Fibroblast of skin of right quadriceps (primary cell): ENCODE data around the gene PASD1.
"Not testable (repeated sequence)": the region's sequence is repeated elsewhere in the genome, so short reads cannot be mapped to it uniquely, and the experiment has no call there.

ENCODE experiments used
- DNase-seq: peaks from one replicate; pipeline ENCODE4 v3.0.0-alpha.2; 2013

Gene PASD1, protein sequence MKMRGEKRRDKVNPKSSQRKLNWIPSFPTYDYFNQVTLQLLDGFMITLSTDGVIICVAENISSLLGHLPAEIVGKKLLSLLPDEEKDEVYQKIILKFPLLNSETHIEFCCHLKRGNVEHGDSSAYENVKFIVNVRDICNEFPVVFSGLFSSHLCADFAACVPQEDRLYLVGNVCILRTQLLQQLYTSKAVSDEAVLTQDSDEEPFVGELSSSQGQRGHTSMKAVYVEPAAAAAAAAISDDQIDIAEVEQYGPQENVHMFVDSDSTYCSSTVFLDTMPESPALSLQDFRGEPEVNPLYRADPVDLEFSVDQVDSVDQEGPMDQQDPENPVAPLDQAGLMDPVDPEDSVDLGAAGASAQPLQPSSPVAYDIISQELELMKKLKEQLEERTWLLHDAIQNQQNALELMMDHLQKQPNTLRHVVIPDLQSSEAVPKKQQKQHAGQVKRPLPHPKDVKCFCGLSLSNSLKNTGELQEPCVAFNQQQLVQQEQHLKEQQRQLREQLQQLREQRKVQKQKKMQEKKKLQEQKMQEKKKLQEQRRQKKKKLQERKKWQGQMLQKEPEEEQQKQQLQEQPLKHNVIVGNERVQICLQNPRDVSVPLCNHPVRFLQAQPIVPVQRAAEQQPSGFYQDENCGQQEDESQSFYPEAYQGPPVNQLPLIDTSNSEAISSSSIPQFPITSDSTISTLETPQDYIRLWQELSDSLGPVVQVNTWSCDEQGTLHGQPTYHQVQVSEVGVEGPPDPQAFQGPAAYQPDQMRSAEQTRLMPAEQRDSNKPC

GRCh38 chrX:151563449-151563848, at the start of gene PASD1:
TSS of gene PASD1 (plus strand) at chrX:151563675. CDS start at chrX:151601554, 37,879 bp downstream.
- DNase-seq: no peak

GRCh38 chrX:151515237-151515636, 48.2 kb upstream of the PASD1 start:
- DNase-seq: no peak

DNA sequence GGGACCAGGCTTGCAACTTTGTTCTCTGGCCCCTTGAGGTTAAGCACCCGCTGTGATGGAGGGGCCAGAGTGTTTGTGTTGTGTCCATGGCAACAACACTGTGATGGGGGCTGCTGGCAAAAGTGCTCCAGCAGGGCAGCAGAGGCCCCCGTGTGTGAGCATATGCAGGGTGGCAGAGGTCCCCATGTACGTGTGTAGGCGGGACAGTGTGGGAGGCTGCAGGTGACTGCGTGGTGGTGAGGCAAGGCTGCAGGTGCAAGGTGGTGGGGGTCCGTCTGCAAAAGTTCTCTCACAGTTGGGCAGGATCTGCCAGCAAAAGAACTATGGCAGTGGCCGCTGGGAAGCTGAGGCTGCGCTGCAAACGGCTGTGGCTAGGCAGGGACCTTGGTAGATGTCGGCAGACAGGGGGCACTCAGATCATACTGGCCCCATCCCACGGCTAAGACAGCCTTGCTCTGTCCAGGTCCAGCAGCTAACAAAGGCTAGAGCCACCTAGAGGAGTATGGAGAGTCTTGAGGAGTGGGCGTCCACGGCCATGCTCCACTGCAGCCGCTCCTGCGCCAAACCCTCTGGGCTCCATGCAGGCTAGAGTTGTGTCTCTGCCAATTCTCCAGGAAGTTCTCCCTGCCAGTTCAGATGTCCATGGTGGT, 46.8 kb upstream of the PASD1 start:
- DNase-seq: no peak

GRCh38 chrX:151517421-151517820, 46.1 kb upstream of the PASD1 start:
- DNase-seq: no peak

GRCh38 chrX:151523351-151523750, 40.1 kb upstream of the PASD1 start:
- no peak for DNase-seq

DNA sequence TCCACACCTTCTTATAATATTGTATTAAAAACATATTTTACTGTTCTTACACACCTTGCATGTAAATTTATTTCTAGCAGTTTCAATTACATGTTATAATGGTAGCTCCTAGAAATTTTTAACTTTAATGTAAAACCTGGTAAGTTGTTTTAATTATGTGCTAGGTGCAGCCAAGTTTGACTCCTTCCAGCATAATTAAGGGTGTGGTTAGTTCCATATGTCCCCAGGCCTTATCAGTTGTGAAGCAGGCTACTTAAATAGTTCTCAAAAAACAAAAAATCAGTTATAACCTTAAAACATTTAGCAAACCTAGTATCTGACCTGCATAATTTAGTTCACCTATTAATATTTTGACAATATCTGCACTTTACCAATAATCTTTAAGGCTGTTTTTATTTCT, 26.9 kb upstream of the PASD1 start:
- DNase-seq: no peak

DNA sequence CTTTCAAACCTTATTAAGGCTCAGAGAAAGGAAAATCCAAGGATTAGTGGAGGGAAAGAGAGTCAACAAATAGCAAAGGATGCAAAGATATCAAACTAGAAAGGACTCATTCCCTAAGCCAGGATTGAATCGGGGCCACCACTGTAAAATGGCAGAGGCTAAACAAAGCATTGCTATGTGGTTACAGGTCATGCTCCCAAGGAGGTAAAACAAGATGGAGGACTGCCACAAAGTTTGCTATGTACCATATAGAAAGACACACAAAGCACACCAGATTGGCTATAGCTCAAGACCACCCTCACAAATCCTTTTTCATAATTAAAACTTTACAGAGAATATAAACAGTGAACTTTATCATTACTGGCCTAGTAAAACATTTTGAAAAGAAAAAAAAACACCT, 25.9 kb upstream of the PASD1 start:
- DNase-seq: no peak

GRCh38 chrX:151538190-151539122, 25.0 kb upstream of the PASD1 start:
- no peak for DNase-seq

- no peak for DNase-seq
Measured at GRCh38 chrX:151543706-151544105, 19.8 kb upstream of the PASD1 start.

- DNase-seq: not testable (repeated sequence)
Measured at GRCh38 chrX:151546226-151546625, 17.2 kb upstream of the PASD1 start.

- not testable (repeated sequence) for DNase-seq
Measured at GRCh38 chrX:151551176-151551575, 12.3 kb upstream of the PASD1 start.

- DNase-seq: no peak
Measured at GRCh38 chrX:151552743-151553142, 10.7 kb upstream of the PASD1 start.

GRCh38 chrX:151555301-151555700, 8.2 kb upstream of the PASD1 start:
- DNase-seq: not testable (repeated sequence)

- not testable (repeated sequence) for DNase-seq
Measured at GRCh38 chrX:151562485-151562884, 990 bp upstream of the PASD1 start.

DNA sequence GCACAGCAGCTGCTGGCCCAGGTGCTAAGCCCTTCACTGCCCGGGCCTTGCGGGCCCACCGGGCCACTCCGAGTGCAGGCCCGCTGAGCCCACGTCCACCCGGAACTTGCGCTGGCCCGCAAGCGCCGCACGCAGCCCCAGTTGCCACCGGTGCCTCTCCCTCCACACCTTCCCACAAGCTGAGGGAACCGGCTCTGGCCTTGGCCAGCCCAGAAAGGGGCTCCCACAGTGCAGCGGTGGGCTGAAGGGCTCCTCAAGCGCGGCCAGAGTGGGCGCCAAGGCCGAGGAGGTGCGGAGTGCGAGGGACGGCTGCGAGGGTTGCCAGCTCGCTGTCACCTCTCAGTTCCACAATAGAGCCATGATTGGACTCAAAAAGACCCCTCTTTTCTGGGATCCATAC, 472 bp upstream of the PASD1 start:
- DNase-seq: not testable (repeated sequence)

DNA sequence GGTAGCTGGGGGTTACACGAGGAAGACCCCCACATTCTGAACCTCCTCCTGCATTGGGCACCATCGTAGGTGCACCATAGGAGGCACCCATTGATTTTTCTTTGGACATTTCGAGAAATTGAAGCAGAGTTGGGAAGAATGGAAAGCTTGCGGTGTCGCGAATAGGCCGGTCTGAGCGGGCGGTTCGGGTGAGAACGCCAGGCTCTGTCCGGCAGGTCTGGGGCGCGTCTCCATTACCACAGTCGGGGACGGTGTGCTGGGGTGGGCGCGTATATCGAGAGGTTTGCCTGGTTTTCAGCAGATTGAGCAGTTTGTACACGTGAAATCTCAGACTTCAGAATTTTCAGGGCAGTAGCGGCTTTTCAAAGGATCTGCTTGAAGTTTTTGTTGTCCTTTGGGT, 560 bp downstream of the PASD1 start:
- no peak for DNase-seq

DNA sequence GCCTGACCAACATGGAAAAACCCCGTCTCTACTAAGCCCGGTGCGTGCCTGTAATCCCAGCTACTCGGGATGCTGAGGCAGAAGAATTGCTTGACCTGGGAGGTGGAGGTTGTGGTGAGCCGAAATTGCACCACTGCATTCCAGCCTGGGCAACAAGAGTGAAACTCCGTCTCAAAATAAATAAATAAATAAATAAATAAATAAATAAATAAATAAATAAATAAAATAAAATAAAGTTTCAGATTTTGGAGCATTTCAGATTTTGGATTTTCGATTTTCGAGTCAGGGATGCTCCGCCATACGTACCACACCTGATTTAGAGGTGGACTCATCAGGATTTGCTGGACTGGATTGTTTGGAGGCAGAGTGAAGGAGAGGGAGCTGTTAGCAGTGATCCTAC, 3.4 kb downstream of the PASD1 start:
- DNase-seq: not testable (repeated sequence)

GRCh38 chrX:151570561-151570960, 7.1 kb downstream of the PASD1 start:
- DNase-seq: no peak

DNA sequence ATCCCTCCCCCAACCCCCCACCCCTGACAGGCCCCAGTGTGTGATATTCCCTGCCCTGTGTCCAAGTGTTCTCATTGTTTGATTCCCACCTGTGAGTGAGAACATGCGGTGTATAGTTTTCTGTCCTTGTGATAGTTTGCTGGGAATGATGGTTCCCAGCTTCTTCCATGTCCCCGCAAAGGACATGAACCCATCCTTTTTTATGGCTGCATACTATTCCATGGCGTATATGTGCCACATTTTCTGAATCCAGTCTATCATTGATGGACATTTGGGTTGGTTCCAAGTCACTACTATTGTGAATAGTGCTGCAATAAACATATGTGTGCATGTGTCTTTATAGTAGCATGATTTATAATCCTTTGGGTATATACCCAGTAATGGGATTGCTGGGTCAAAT, 29.9 kb downstream of the PASD1 start:
- DNase-seq: not testable (repeated sequence)

- DNase-seq: no peak
Measured at GRCh38 chrX:151596282-151596681, 32.8 kb downstream of the PASD1 start.

DNA sequence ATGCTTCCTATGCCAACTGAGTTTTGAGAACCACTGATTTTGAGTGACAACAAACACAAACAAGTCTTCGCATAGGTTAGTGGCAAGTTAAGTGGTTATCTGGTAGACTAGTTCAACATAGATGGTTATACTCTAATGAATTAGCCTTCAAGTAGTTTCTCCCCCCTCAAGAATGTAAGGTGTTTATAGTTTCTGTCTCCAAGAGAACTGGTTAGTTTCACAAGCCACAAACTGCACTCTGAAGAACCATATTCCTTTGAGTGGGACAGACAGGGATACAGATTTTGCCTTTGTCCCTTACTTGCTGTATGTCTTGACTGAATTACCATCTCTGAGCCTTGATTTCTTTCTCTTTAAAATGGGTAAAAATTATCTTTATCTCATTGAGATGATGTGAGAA, 41.5 kb downstream of the PASD1 start:
- no peak for DNase-seq

GRCh38 chrX:151609222-151609621, 45.7 kb downstream of the PASD1 start:
- DNase-seq: no peak
